Measurements from ENCODE around the gene SH2D4B. TPM values are rescaled to one million over a fixed set of nuclear protein-coding genes. Genes with fewer than 3 reads are reported as not detected.

SH2D4B gene
- total and polyA plus RNA-seq, 2 donors (not counting 3 experiments of a cell fraction or from before 2014, with no cell fraction given): not detected

GRCh38 chr10:80535671-80536360 is 1.9 kb upstream of the SH2D4B start:
- H3K9me1 ChIP-seq (replicated peaks; ENCODE audit: control insufficient read depth, extremely low read depth, insufficient read depth, low read length): no peaks in the 10 kb centered on the region
- DNase-seq (ENCODE audit: low read depth, low spot score) (peak; percentile 54), FAIRE-seq (peak; percentile 76)
- no peaks in the 10 kb centered on the region for H3K79me2 ChIP-seq (ENCODE audit: control insufficient read depth, insufficient read depth, low read length)
- CTCF ChIA-PET: interaction anchor here (0.8 to 1.6 kb wide), 5 partner anchors 17 to 127 kb away, joined by 3 to 6 read pairs (median 5); no protein-coding TSS in a partner anchor
- no peaks in the 10 kb centered on the region for H4K20me1 ChIP-seq (replicated peaks; ENCODE audit: control insufficient read depth, extremely low read depth, insufficient read depth, low read length)
- POLR2A ChIA-PET: no interaction called here
- no peaks in the 10 kb centered on the region for H3K36me3 ChIP-seq (ENCODE audit: control insufficient read depth in 2 of 2, extremely low read depth in 1 of 2, insufficient read depth in 2 of 2, low read length in 2 of 2)
- dilution Hi-C loops (cut with MboI; ENCODE audit: extremely low pct_ligation_motif_present, low sequenced_read_pairs) (no loop called here), intact Hi-C loops (cut with micrococcal nuclease) (loop anchor here (1.0 to 2.0 kb wide), 2 partner anchors 63 to 388 kb away; no protein-coding TSS in a partner anchor)
- peak overlapping the region; percentile 53 for H3K9ac ChIP-seq (replicated peaks; ENCODE audit: extremely low read depth, insufficient read depth, low read length)
- H3K27me3 ChIP-seq (ENCODE audit: control insufficient read depth in 2 of 2, insufficient read depth in 2 of 2, low read length in 2 of 2): peaks cover 0 to 1% of the 10 kb centered on the region in 2 experiments
- peaks cover 4% of the 10 kb centered on the region for H3K4me1 ChIP-seq (ENCODE audit: control insufficient read depth, extremely low read depth, insufficient read depth, low read length)
- BruUV-seq (replicated peaks): no TSS peak
- H3K9me3 ChIP-seq (replicated peaks; ENCODE audit: control insufficient read depth, insufficient read depth, low read length): no peaks in the 10 kb centered on the region
- peak overlapping the region; percentile 95 for H2AFZ ChIP-seq (ENCODE audit: low read depth, low read length)
- peak overlapping the region; percentile 45 for H3K4me2 ChIP-seq (ENCODE audit: insufficient read depth, low read length)
- H3K27ac ChIP-seq (ENCODE audit: insufficient read depth, low read depth, low read length): no peak overlapping the region
- H3K4me3 ChIP-seq (replicated peaks in 1 of 3; ENCODE audit: insufficient read depth in 1 of 3, low read depth in 1 of 3, low read length in 3 of 3): peak overlapping the region; percentile 25 to 54 (median 39)
- no peak for TF ChIP-seq GATA2 (IDR thresholded peaks at IDR 0.05; ENCODE audit: insufficient read depth, insufficient read length, low read depth, low read length)
- peak; percentile 64 to 88 for TF ChIP-seq CTCF (IDR thresholded peaks at IDR 0.05; ENCODE audit: extremely low read depth in 1 of 2, insufficient read depth in 1 of 2, low read depth in 1 of 2, low read length in 2 of 2)

GRCh38 chr10:80536361-80536835 is 1.3 kb upstream of the SH2D4B start:
- peak overlapping the region; percentile 53 for H3K9ac ChIP-seq (replicated peaks; ENCODE audit: extremely low read depth, insufficient read depth, low read length)
- peaks cover 0 to 4% of the 10 kb centered on the region in 2 experiments for H3K27me3 ChIP-seq (ENCODE audit: control insufficient read depth in 2 of 2, insufficient read depth in 2 of 2, low read length in 2 of 2)
- H2AFZ ChIP-seq (ENCODE audit: low read depth, low read length): peak overlapping the region; percentile 95
- peaks cover 4% of the 10 kb centered on the region for H3K4me1 ChIP-seq (ENCODE audit: control insufficient read depth, extremely low read depth, insufficient read depth, low read length)
- peak overlapping the region in 2 of 3 experiments; percentile 36 to 39 for H3K4me3 ChIP-seq (replicated peaks in 1 of 3; ENCODE audit: insufficient read depth in 1 of 3, low read depth in 1 of 3, low read length in 3 of 3)
- H3K79me2 ChIP-seq (ENCODE audit: control insufficient read depth, insufficient read depth, low read length): no peaks in the 10 kb centered on the region
- TF ChIP-seq EZH2 (IDR thresholded peaks at IDR 0.05; ENCODE audit: borderline replicate concordance, low read depth, low read length, severe bottlenecking) (no peak), MAX (IDR thresholded peaks at IDR 0.05; ENCODE audit: insufficient read depth, insufficient read length) (no peak), GATA2 (IDR thresholded peaks at IDR 0.05; ENCODE audit: insufficient read depth, insufficient read length, low read depth, low read length) (no peak), MYC (IDR thresholded peaks at IDR 0.05; ENCODE audit: low read depth, low read length) (no peak), POLR2AphosphoS5 (IDR thresholded peaks at IDR 0.05; ENCODE audit: insufficient read depth, low read depth, low read length) (no peak), CTCF (IDR thresholded peaks at IDR 0.05; ENCODE audit: extremely low read depth in 1 of 2, insufficient read depth in 1 of 2, low read depth in 1 of 2, low read length in 2 of 2) (no peak)
- FAIRE-seq (no peak), DNase-seq (ENCODE audit: low read depth, low spot score) (no peak)
- dilution Hi-C loops (cut with MboI; ENCODE audit: extremely low pct_ligation_motif_present, low sequenced_read_pairs): no loop called here
- intact Hi-C loops (cut with micrococcal nuclease): loop anchor here (1.0 to 2.0 kb wide), 2 partner anchors 62 to 388 kb away; no protein-coding TSS in a partner anchor
- CTCF ChIA-PET: interaction anchor here (0.6 to 1.6 kb wide), 7 partner anchors 16 to 488 kb away, joined by 3 to 6 read pairs (median 4); no protein-coding TSS in a partner anchor
- TSS peak; percentile 7 for BruUV-seq (replicated peaks)
- peak overlapping the region; percentile 45 for H3K4me2 ChIP-seq (ENCODE audit: insufficient read depth, low read length)
- no peaks in the 10 kb centered on the region for H4K20me1 ChIP-seq (replicated peaks; ENCODE audit: control insufficient read depth, extremely low read depth, insufficient read depth, low read length)
- no peak overlapping the region for H3K27ac ChIP-seq (ENCODE audit: insufficient read depth, low read depth, low read length)
- H3K36me3 ChIP-seq (ENCODE audit: control insufficient read depth in 2 of 2, extremely low read depth in 1 of 2, insufficient read depth in 2 of 2, low read length in 2 of 2): no peaks in the 10 kb centered on the region
- H3K9me1 ChIP-seq (replicated peaks; ENCODE audit: control insufficient read depth, extremely low read depth, insufficient read depth, low read length): no peaks in the 10 kb centered on the region
- H3K9me3 ChIP-seq (replicated peaks; ENCODE audit: control insufficient read depth, insufficient read depth, low read length): no peaks in the 10 kb centered on the region
- POLR2A ChIA-PET: no interaction called here

Data from endothelial cell of umbilical vein (primary cell).